Muscle of arm (tissue), 14 donors: ENCODE results near the gene IRS4. TPM values are rescaled to one million over a fixed set of nuclear protein-coding genes. Genes with fewer than 3 reads are reported as not detected.

Source experiments
- DNase-seq: peaks from one replicate; pipeline ENCODE4 v3.0.0-alpha.2; 2013
- long read RNA-seq, 11 donors: transcript quantifications; one replicate each; lab custom pipeline, GENCODE V29; 2026
- polyA plus RNA-seq, 12 donors: library from polyadenylated mRNA; unstranded; fragments of 120-200 nt; gene quantifications; one replicate each; pipeline ENCODE4 v1.2.1, GENCODE V29; 2013; ENCODE audit not compliant: insufficient read length in 12 of 12

Gene IRS4
- under 1 TPM in 6 of 12 donors, not detected in 6; 0.04 to 0.37 (median 0.10) TPM for polyA plus RNA-seq
- long read RNA-seq, donor 1: 0 reads
- long read RNA-seq, donor 2: 0 reads
- long read RNA-seq, donor 3: 0 reads
- long read RNA-seq, donor 4: 0 reads
- long read RNA-seq, donor 5: 0 reads
- long read RNA-seq, donor 6: 0 reads
- long read RNA-seq, donor 7: 0 reads
- long read RNA-seq, donor 8: 0 reads
- long read RNA-seq, donor 9: 0 reads
- long read RNA-seq, donor 10: 0 reads
- long read RNA-seq, donor 11: 0 reads

GRCh38 chrX:108736509-108737479, at the start of gene IRS4:
TSS of gene IRS4 (minus strand) at chrX:108736563.
- DNase-seq: no peak

- DNase-seq: no peak
Observed at GRCh38 chrX:108772549-108772948, 36.2 kb upstream of the IRS4 start.

- DNase-seq: no peak
Observed at GRCh38 chrX:108763559-108763958, 27.2 kb upstream of the IRS4 start.

GRCh38 chrX:108740299-108740774, 4.0 kb upstream of the IRS4 start:
- DNase-seq: no peak

- no peak for DNase-seq
Observed at GRCh38 chrX:108737754-108738153, 1.4 kb upstream of the IRS4 start.

- DNase-seq: no peak
Observed at GRCh38 chrX:108735679-108736508, 469 bp downstream of the IRS4 start.

GRCh38 chrX:108735091-108735678, 1.2 kb downstream of the IRS4 start:
- no peak for DNase-seq

- DNase-seq: no peak
Observed at GRCh38 chrX:108734426-108734825, 1.9 kb downstream of the IRS4 start.

- no peak for DNase-seq
Observed at GRCh38 chrX:108732630-108733321, 3.6 kb downstream of the IRS4 start.

GRCh38 chrX:108731153-108731552, 5.2 kb downstream of the IRS4 start:
- DNase-seq: no peak

- no peak for DNase-seq
Observed at GRCh38 chrX:108726748-108727147, 9.6 kb downstream of the IRS4 start.

GRCh38 chrX:108722561-108722960, 13.8 kb downstream of the IRS4 start:
- DNase-seq: no peak

GRCh38 chrX:108712886-108713285, 23.5 kb downstream of the IRS4 start:
- DNase-seq: no peak

- no peak for DNase-seq
Observed at GRCh38 chrX:108704839-108705238, 31.5 kb downstream of the IRS4 start.

- DNase-seq: no peak
Observed at GRCh38 chrX:108702530-108702929, 33.8 kb downstream of the IRS4 start.

GRCh38 chrX:108701633-108702032, 34.7 kb downstream of the IRS4 start:
- DNase-seq: no peak

- DNase-seq: peak; percentile 1
Observed at GRCh38 chrX:108699368-108699767, 37.0 kb downstream of the IRS4 start.

GRCh38 chrX:108696690-108697089, 39.7 kb downstream of the IRS4 start:
- no peak for DNase-seq
